Panc1 (cell line): ENCODE measurements around the gene ALOX5AP. TPM values are rescaled to one million over a fixed set of nuclear protein-coding genes. Genes with fewer than 3 reads are reported as not detected.
A peak's percentile ranks its signal among the peaks of the same experiment; 100 is the strongest.

Experiments
- ATAC-seq: fragments of 200-7000 bp; cut with Tn5 transposase; 2 replicates; pipeline ENCODE4 v1.9.1; 2020; ENCODE audit warnings: mild to moderate bottlenecking, moderate library complexity
- BruUV-seq: library from RNA; stranded (reverse); fragments of 400-500 nt; replicated peaks from 2 replicates; lab custom pipeline; 2021; lab: Mats Ljungman, UMichigan
- CTCF ChIA-PET: fragments of 300-600 bp; sonication (Branson Sonifier 250); formaldehyde crosslinking; loops from one replicate; lab custom pipeline; 2022; ENCODE audit warnings: antibody characterized with exemption; lab: Charles Lee
- POLR2A ChIA-PET: fragments of 300-600 bp; sonication (Branson Sonifier 250); formaldehyde crosslinking; loops from one replicate; lab custom pipeline; 2022; ENCODE audit warnings: antibody characterized with exemption; lab: Charles Lee
- DNase-seq: peaks from one replicate; pipeline ENCODE4 v3.0.0-alpha.2; 2010; ENCODE audit warnings: low read depth, low spot score
- H3K27ac ChIP-seq: 2 replicates; pipeline ENCODE4 v1.5.1; 2011; ENCODE audit warnings: mild to moderate bottlenecking, low read length, inconsistent platforms
- H3K27me3 ChIP-seq: fragments of 200-500 bp; sonication (Bioruptor generic); 2 replicates; pipeline ENCODE4 v1.6.0; 2014; ENCODE audit warnings: low read length, inconsistent platforms; ENCODE audit not compliant: control insufficient read depth, insufficient read depth
- H3K36me3 ChIP-seq: fragments of 200-500 bp; sonication (Bioruptor generic); 2 replicates; pipeline ENCODE4 v1.5.1; 2014; ENCODE audit warnings: inconsistent platforms, mild to moderate bottlenecking, low read length, moderate library complexity; ENCODE audit not compliant: control insufficient read depth, insufficient read depth
- H3K4me1 ChIP-seq: 2 replicates; pipeline ENCODE4 v1.5.1; 2011; ENCODE audit warnings: inconsistent platforms, mild to moderate bottlenecking, low read length, moderate library complexity; ENCODE audit not compliant: control insufficient read depth, insufficient read depth
- H3K4me3 ChIP-seq, 2 experiments: 2 replicates each; pipeline ENCODE4 v1.5.1; 2011 to 2012; ENCODE audit warnings: low read depth in 2 of 2, low read length in 2 of 2, mild to moderate bottlenecking in 2 of 2, inconsistent platforms in 1 of 2, moderate library complexity in 1 of 2
- H3K9me3 ChIP-seq: fragments of 200-500 bp; sonication (Bioruptor generic); 2 replicates; pipeline ENCODE4 v1.5.1; 2014; ENCODE audit warnings: low read depth, mild to moderate bottlenecking, inconsistent platforms, low read length, moderate library complexity; ENCODE audit not compliant: control insufficient read depth, insufficient read depth
- CTCF ChIP-seq: fragments of 450-650 bp; IDR thresholded peaks from 2 replicates; pipeline ENCODE4 v1.5.1; 2017; ENCODE audit warnings: mild to moderate bottlenecking
- POLR2AphosphoS5 ChIP-seq: IDR thresholded peaks from 2 replicates; pipeline ENCODE4 v1.6.1; 2012; ENCODE audit warnings: mild to moderate bottlenecking, low read depth, low read length, moderate library complexity
- REST ChIP-seq, 2 experiments: IDR thresholded peaks; 2 replicates each; pipeline ENCODE4 v1.6.1; 2011 to 2012; ENCODE audit warnings: low read depth in 2 of 2, control low read depth in 1 of 2, low read length in 1 of 2, mild to moderate bottlenecking in 1 of 2, moderate library complexity in 1 of 2; ENCODE audit not compliant: insufficient read depth in 1 of 2
- SIN3A ChIP-seq: IDR thresholded peaks from 2 replicates; pipeline ENCODE4 v1.6.1; 2012; ENCODE audit warnings: low read depth, mild to moderate bottlenecking, low read length, moderate library complexity, borderline replicate concordance; ENCODE audit not compliant: insufficient read depth
- TCF7L2 ChIP-seq: IDR thresholded peaks from 2 replicates; pipeline ENCODE4 v1.6.1; 2011; ENCODE audit warnings: mild to moderate bottlenecking, low read depth, low read length, inconsistent platforms
- in situ Hi-C: cut with HindIII; loops from 2 replicates; pipeline ENCODE4 v1.10.0; 2016; ENCODE audit warnings: low sequenced_read_pairs, low pct_unique_long_range_greater_than_20kb
- intact Hi-C: fragments of 100-400 bp; cut with micrococcal nuclease; formaldehyde crosslinking; loops from one replicate; pipeline ENCODE4 v1.10.0; 2022; ENCODE audit not compliant: unreplicated experiment
- total RNA-seq: library from RNA; stranded (reverse); gene quantifications from one replicate; pipeline ENCODE4 v1.2.1, GENCODE V29; 2021; ENCODE audit not compliant: unreplicated experiment

Gene ALOX5AP
- total RNA-seq, 1 experiment from 2014 or later: 2.1 TPM

- H3K9me3 ChIP-seq: no peaks in the 10 kb centered on the region
- intact Hi-C loops (no loop called here), in situ Hi-C loops (no loop called here)
- DNase-seq (no peak), ATAC-seq (no peak)
- H3K27me3 ChIP-seq: no peaks in the 10 kb centered on the region
- TF ChIP-seq SIN3A: no peak
- no peak for TF ChIP-seq POLR2AphosphoS5
- no peak for TF ChIP-seq TCF7L2
- no peak for TF ChIP-seq CTCF
- TF ChIP-seq REST (IDR thresholded peaks at IDR 0.05; ENCODE audit: insufficient read depth in 1 of 2, low read depth in 2 of 2, low read length in 1 of 2): no peak
- peak overlapping the region; percentile 52 for H3K27ac ChIP-seq
- H3K36me3 ChIP-seq: no peaks in the 10 kb centered on the region
- no peaks in the 10 kb centered on the region for H3K4me1 ChIP-seq
- POLR2A ChIA-PET: no interaction called here
- no TSS peak for BruUV-seq
- no peak overlapping the region for H3K4me3 ChIP-seq
- CTCF ChIA-PET: no interaction called here
Measured at GRCh38 chr13:30753030-30753616, 17.8 kb downstream of the ALOX5AP start.

GRCh38 chr13:30755678-30756077, 20.3 kb downstream of the ALOX5AP start:
- Histone ChIP-seq H3K4me3 (no peak overlapping the region), H3K27ac (no peak overlapping the region), H3K9me3 (no peaks in the 10 kb centered on the region), H3K27me3 (no peaks in the 10 kb centered on the region), H3K36me3 (no peaks in the 10 kb centered on the region), H3K4me1 (no peaks in the 10 kb centered on the region; the same call in 1 of the 2 replicates)
- ChIA-PET CTCF (no interaction called here), POLR2A (no interaction called here)
- intact Hi-C loops: no loop called here
- no peak for TF ChIP-seq REST (IDR thresholded peaks at IDR 0.05; ENCODE audit: insufficient read depth in 1 of 2, low read depth in 2 of 2, low read length in 1 of 2)
- no peak for TF ChIP-seq POLR2AphosphoS5
- TF ChIP-seq TCF7L2: no peak
- no peak for TF ChIP-seq SIN3A
- TF ChIP-seq CTCF: no peak
- in situ Hi-C loops: no loop called here
- no peak for DNase-seq
- no TSS peak for BruUV-seq
- ATAC-seq: no peak
